Omental fat pad (tissue), 4 donors: ENCODE results near the gene CCRL2. TPM values are rescaled to one million over a fixed set of nuclear protein-coding genes. Genes with fewer than 3 reads are reported as not detected.

ENCODE experiments used
- ATAC-seq: fragments of 150-250 bp; one replicate; pipeline ENCODE4 v1.9.1; 2016; ENCODE audit warnings: mild to moderate bottlenecking, moderate library complexity; ENCODE audit not compliant: low FRiP score
- DNase-seq: peaks from one replicate; pipeline ENCODE4 v3.0.0-alpha.2; 2019; ENCODE audit warnings: low spot score
- CTCF ChIP-seq, 3 donors: fragments of 450-650 bp; IDR thresholded peaks; one replicate each; pipeline ENCODE4 v1.5.1; 2016 to 2017; ENCODE audit warnings: antibody characterized with exemption in 3 of 3, mild to moderate bottlenecking in 3 of 3, moderate library complexity in 2 of 3
- total RNA-seq, 4 donors: library from RNA; depleted of rRNA; stranded (reverse); fragments of >200 nt; gene quantifications; one replicate each; pipeline ENCODE4 v1.1.0, GENCODE V29; 2016

CCRL2 gene
- total RNA-seq, 4 donors from 2014 or later, result 6.8 to 17.8 (median 12.8) TPM

- ATAC-seq, result no peak
- DNase-seq, result no peak
Measured at GRCh38 chr3:46433841-46434240, 26.8 kb downstream of the CCRL2 start.

GRCh38 chr3:46435081-46435726, 28.1 kb downstream of the CCRL2 start:
- no peak for TF ChIP-seq CTCF (IDR thresholded peaks at IDR 0.05)
- DNase-seq (no peak), ATAC-seq (no peak)

More at GRCh38 chr3:46433841-46434240, 26.8 kb downstream of the CCRL2 start:
- no peak for TF ChIP-seq CTCF (IDR thresholded peaks at IDR 0.05)

- ATAC-seq, result no peak
Measured at GRCh38 chr3:46438831-46439230, 31.8 kb downstream of the CCRL2 start.

GRCh38 chr3:46440531-46441294, 33.7 kb downstream of the CCRL2 start:
- DNase-seq (no peak), ATAC-seq (no peak)
- no peak for TF ChIP-seq CTCF (IDR thresholded peaks at IDR 0.05)

More at GRCh38 chr3:46438831-46439230, 31.8 kb downstream of the CCRL2 start:
- no peak for DNase-seq
- TF ChIP-seq CTCF (IDR thresholded peaks at IDR 0.05), result no peak

GRCh38 chr3:46442576-46443530, 35.8 kb downstream of the CCRL2 start:
- TF ChIP-seq CTCF (IDR thresholded peaks at IDR 0.05), result no peak
- DNase-seq (no peak), ATAC-seq (no peak)

GRCh38 chr3:46447228-46447985, 40.3 kb downstream of the CCRL2 start:
- ATAC-seq, result no peak
- DNase-seq, result no peak
- TF ChIP-seq CTCF (IDR thresholded peaks at IDR 0.05), result no peak
